Liver (tissue), 3 donors: ENCODE data around the gene CGNL1.

Experiments
- CTCF ChIP-seq: fragments of 150-350 bp; IDR thresholded peaks from 2 replicates; pipeline ENCODE4 v1.5.1; 2017; ENCODE audit warnings: improper control_type of control experiment, low read depth, low read length; ENCODE audit not compliant: missing input control
- EGR1 ChIP-seq, 2 donors: IDR thresholded peaks; 2 replicates each; pipeline ENCODE4 v1.6.1; 2016 to 2018; ENCODE audit warnings: antibody characterized with exemption in 2 of 2, low read depth in 2 of 2
- GABPA ChIP-seq, 2 donors: IDR thresholded peaks in 1 of 2; conservative IDR thresholded peaks in 1 of 2; 2 replicates each; pipeline ENCODE4 v1.6.1; 2016; ENCODE audit warnings: antibody characterized with exemption in 2 of 2, mild to moderate bottlenecking in 1 of 2, moderate library complexity in 1 of 2
- HNF4A ChIP-seq, 2 donors: conservative IDR thresholded peaks; 2 replicates each; pipeline ENCODE4 v1.6.1; 2016; ENCODE audit warnings: antibody characterized with exemption in 2 of 2, mild to moderate bottlenecking in 2 of 2
- JUND ChIP-seq, 2 donors: IDR thresholded peaks; 2 replicates each; pipeline ENCODE4 v1.6.1; 2016; ENCODE audit warnings: antibody characterized with exemption in 2 of 2
- MAX ChIP-seq: IDR thresholded peaks from 2 replicates; pipeline ENCODE4 v1.6.1; 2016; ENCODE audit warnings: antibody characterized with exemption
- RAD21 ChIP-seq, 2 donors: IDR thresholded peaks; 2 replicates each; pipeline ENCODE4 v1.6.1; 2016; ENCODE audit warnings: antibody characterized with exemption in 2 of 2, mild to moderate bottlenecking in 2 of 2
- RXRA ChIP-seq, 2 donors: IDR thresholded peaks; 2 replicates each; pipeline ENCODE4 v1.6.1; 2017 to 2018; ENCODE audit warnings: antibody characterized with exemption in 2 of 2, mild to moderate bottlenecking in 1 of 2
- SP1 ChIP-seq: IDR thresholded peaks from 2 replicates; pipeline ENCODE4 v1.6.1; 2018; ENCODE audit warnings: antibody characterized with exemption, mild to moderate bottlenecking
- TAF1 ChIP-seq: conservative IDR thresholded peaks from 2 replicates; pipeline ENCODE4 v1.6.1; 2016; ENCODE audit warnings: antibody characterized with exemption, mild to moderate bottlenecking
- YY1 ChIP-seq: IDR thresholded peaks from 2 replicates; pipeline ENCODE4 v1.6.1; 2016; ENCODE audit warnings: antibody characterized with exemption, mild to moderate bottlenecking
- TF ChIP-seq, protein P1 (sequence below): IDR thresholded peaks from 2 replicates; pipeline ENCODE4 v1.6.1; 2016; ENCODE audit warnings: antibody characterized with exemption, mild to moderate bottlenecking
- TF ChIP-seq, protein P2 (sequence below): IDR thresholded peaks from 2 replicates; pipeline ENCODE4 v1.6.1; 2016; ENCODE audit warnings: antibody characterized with exemption
- donor health status: healthy.
- donor health status: healthy.

DNA sequence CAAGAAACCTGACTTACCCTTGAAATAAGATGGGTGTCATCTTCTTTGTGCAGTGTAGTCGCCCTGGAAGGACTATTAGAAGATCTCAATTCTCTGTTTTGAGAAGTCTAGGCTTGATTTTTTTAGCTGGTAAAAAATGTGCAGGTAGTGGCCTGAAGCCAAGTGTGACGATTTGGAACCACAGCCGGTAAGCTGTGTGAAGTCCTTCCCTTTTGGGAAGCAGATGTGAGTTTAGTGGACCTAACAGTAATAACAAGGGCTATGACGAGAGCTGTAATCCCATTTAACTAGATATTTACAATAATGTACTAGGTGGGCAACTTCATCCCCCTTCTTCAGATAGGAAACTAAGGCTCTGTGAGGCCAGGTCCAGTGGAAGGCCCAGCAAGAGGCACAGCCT is 133.7 kb downstream of the CGNL1 start:
- TF ChIP-seq CTCF (no peak), TAF1 (no peak), RAD21 (IDR thresholded peaks at IDR 0.05) (no peak), MAX (no peak), YY1 (no peak), JUND (IDR thresholded peaks at IDR 0.05) (no peak), HNF4A (conservative IDR thresholded peaks at IDR 0.05) (no peak), EGR1 (IDR thresholded peaks at IDR 0.05; ENCODE audit: low read depth in 2 of 2) (no peak), GABPA (IDR thresholded peaks at IDR 0.05 in 1 of 2, conservative IDR thresholded peaks at IDR 0.05 in 1 of 2) (no peak), SP1 (no peak), RXRA (IDR thresholded peaks at IDR 0.05) (no peak)
- TF ChIP-seq, protein P1, sequence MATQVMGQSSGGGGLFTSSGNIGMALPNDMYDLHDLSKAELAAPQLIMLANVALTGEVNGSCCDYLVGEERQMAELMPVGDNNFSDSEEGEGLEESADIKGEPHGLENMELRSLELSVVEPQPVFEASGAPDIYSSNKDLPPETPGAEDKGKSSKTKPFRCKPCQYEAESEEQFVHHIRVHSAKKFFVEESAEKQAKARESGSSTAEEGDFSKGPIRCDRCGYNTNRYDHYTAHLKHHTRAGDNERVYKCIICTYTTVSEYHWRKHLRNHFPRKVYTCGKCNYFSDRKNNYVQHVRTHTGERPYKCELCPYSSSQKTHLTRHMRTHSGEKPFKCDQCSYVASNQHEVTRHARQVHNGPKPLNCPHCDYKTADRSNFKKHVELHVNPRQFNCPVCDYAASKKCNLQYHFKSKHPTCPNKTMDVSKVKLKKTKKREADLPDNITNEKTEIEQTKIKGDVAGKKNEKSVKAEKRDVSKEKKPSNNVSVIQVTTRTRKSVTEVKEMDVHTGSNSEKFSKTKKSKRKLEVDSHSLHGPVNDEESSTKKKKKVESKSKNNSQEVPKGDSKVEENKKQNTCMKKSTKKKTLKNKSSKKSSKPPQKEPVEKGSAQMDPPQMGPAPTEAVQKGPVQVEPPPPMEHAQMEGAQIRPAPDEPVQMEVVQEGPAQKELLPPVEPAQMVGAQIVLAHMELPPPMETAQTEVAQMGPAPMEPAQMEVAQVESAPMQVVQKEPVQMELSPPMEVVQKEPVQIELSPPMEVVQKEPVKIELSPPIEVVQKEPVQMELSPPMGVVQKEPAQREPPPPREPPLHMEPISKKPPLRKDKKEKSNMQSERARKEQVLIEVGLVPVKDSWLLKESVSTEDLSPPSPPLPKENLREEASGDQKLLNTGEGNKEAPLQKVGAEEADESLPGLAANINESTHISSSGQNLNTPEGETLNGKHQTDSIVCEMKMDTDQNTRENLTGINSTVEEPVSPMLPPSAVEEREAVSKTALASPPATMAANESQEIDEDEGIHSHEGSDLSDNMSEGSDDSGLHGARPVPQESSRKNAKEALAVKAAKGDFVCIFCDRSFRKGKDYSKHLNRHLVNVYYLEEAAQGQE: no peak
- TF ChIP-seq, protein P2, sequence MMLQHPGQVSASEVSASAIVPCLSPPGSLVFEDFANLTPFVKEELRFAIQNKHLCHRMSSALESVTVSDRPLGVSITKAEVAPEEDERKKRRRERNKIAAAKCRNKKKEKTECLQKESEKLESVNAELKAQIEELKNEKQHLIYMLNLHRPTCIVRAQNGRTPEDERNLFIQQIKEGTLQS: no peak
